ENCODE measurements around the gene CLSTN2. TPM values are rescaled to one million over a fixed set of nuclear protein-coding genes. Genes with fewer than 3 reads are reported as not detected.

Gene CLSTN2
- total RNA-seq, 4 donors from 2014 or later = 19.5 to 66.7 (median 42.5) TPM

DNA sequence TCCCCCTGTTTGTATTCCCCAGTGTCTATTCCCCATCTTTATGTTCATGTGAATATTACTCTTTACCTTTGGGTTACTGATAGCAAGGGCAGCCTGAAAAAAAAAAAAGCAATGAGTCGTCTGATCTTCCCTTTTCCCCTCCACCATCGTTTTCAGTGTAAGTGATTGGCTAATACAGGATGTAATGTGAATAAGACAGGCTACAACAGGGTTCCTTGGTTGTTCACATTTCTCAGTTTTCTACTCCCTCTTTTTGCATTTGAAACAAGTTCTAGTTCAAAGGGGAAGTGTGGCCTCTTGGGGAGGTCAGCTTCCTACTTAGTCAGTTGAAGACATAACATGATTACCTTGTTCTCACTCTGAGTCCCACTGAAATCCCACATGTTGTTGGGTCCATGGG is 464.9 kb downstream of the CLSTN2 start:
- TF ChIP-seq, protein P1, sequence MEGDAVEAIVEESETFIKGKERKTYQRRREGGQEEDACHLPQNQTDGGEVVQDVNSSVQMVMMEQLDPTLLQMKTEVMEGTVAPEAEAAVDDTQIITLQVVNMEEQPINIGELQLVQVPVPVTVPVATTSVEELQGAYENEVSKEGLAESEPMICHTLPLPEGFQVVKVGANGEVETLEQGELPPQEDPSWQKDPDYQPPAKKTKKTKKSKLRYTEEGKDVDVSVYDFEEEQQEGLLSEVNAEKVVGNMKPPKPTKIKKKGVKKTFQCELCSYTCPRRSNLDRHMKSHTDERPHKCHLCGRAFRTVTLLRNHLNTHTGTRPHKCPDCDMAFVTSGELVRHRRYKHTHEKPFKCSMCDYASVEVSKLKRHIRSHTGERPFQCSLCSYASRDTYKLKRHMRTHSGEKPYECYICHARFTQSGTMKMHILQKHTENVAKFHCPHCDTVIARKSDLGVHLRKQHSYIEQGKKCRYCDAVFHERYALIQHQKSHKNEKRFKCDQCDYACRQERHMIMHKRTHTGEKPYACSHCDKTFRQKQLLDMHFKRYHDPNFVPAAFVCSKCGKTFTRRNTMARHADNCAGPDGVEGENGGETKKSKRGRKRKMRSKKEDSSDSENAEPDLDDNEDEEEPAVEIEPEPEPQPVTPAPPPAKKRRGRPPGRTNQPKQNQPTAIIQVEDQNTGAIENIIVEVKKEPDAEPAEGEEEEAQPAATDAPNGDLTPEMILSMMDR (IDR thresholded peaks at IDR 0.05; ENCODE audit: low read depth) = no peak

DNA sequence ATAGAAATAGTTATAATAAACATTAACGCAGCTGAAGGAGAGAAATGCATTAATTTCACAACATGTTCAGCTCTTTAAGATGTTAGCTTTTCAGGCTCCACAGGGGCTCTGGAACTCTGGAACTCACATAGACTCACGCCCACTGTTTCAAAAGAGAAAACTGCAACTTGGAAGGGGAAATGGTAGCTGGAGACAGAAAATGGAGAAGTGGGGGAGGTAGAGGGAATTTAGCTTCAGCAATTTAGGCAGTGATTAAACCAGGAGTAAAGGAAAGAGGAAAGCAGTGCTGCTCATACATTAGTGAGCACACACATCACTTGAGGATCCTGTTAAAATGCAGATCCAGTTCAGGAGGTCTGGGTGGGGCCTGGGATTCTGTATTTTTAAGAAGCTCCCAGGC is 468.1 kb downstream of the CLSTN2 start:
- TF ChIP-seq, protein P1 (IDR thresholded peaks at IDR 0.05; ENCODE audit: low read depth) = no peak

DNA sequence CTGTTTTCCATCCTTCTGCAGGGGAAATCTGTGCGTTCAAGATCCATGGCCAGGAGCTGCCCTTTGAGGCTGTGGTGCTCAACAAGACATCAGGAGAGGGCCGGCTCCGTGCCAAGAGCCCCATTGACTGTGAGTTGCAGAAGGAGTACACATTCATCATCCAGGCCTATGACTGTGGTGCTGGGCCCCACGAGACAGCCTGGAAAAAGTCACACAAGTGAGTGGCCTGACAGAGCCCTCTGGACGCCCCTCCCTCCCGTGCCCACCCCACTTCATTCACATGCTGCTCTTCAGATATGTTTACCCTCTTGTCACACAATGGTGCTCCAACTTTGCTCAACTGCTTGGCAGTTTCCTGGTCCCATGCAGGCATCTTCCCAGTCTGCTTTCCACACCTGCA is 468.6 kb downstream of the CLSTN2 start:
- TF ChIP-seq, protein P1 (IDR thresholded peaks at IDR 0.05; ENCODE audit: low read depth) = no peak

DNA sequence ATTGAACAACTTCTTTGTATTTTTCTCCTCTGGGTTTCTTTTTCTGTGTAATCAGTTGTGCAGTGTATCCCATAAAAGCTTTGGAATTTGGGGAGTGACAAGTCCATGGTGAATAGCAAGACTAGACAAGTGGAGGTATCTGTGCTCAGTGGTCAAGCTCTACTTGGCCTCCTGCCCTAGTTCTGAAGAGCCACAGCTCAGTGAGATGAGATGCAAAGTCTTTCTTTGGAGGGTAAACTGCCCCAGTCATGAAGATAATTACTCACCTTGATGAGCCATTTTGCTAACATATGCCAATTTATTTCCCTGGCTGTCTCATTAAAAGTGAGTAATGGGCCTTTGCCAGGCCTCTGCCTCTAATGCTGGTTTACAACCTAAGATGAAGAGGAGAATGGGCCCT is 471.7 kb downstream of the CLSTN2 start:
- TF ChIP-seq, protein P1 (IDR thresholded peaks at IDR 0.05; ENCODE audit: low read depth) = no peak

DNA sequence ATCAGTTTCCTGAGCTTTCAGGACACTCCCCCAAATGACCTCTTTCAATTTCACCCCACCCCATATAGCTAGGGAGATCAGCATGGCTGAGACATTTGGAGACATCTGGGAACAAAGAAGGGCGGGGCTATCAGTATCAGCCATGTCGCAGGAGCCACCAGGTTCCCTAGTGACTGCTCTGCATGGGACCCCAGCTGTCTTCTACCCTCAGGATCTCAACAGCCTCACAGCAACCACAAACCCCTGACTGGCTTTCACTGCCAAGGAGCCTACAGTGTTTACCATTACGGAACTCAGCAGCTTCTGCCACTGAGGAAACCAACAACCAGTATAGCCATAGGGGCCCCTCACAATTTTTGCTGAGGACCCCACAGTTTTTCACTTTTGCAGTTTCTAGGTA is 473.3 kb downstream of the CLSTN2 start:
- TF ChIP-seq, protein P1 (IDR thresholded peaks at IDR 0.05; ENCODE audit: low read depth) = no peak

DNA sequence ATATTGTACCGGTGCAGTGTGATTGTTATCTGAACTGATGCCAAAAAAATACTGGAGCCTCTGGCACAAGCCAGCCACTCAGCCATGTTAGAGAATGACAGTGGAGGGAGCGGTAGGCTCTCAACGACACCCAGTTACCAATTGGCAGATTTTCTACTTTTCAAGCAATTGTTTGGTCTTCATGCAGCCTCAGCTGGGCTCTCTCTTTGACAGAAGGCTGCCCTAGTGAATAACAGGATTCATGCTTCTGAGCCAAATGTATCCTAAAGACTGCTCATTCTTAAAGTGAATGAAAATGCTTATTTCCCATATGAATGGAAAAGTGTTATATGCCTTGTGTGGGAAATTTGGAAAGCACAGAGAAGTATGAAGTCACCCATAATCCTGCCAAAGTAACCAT is 481.7 kb downstream of the CLSTN2 start:
- TF ChIP-seq, protein P1 (IDR thresholded peaks at IDR 0.05; ENCODE audit: low read depth) = no peak

DNA sequence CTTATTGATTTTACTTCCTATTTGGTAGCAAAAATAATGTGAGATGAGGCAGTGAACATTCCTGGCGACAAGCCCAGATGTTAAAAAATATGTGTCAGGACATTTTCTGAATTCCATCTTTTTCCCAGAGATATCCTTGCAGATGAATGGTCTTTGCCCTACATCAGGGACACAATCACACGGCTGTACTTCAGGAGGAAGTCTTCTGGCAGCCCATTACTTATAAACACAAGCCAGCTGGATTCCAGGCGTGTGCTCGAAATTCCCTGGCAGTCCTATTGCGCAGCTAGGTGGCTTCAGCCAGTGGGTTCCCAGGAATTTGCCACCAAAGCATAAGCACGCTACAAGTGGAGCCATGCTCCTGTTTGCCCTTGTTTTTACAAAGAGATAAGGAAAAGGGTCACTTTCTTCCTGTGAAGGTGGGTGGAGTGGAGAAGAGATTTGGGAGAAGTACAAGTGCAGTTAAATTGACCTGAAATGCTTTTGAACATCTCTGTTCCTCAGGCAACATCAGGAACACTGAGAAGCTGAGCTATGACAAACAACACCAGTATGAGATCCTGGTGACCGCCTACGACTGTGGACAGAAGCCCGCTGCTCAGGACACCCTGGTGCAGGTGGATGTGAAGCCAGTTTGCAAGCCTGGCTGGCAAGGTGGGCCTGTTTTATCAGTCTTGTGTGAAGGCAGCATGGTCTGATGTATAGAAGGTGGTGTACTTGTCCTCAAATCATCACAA is 485.8 kb downstream of the CLSTN2 start:
- TF ChIP-seq, protein P1 (IDR thresholded peaks at IDR 0.05; ENCODE audit: low read depth) = no peak

Measured in subcutaneous adipose tissue (tissue), 4 donors.